K562 (cell line): Measurements from ENCODE around the gene CPN2.

Experiments
- BRF1 ChIP-seq: IDR thresholded peaks from 3 replicates; pipeline ENCODE4 v1.6.1; 2011; ENCODE audit warnings: borderline replicate concordance, mild to moderate bottlenecking; ENCODE audit not compliant: insufficient read length; ENCODE audit errors: extremely low read depth
- CBFB ChIP-seq: sonication (generic); formaldehyde crosslinking; IDR thresholded peaks from 2 replicates; pipeline ENCODE4 v1.4.0; 2020; ENCODE audit warnings: mild to moderate bottlenecking, missing genetic modification reagents
- CHD1 ChIP-seq: fragments of 200-600 bp; sonication (generic); IDR thresholded peaks from one replicate; pipeline ENCODE4 v1.6.1; 2012; ENCODE audit warnings: mild to moderate bottlenecking, moderate library complexity, low read length, inconsistent platforms
- DPF2 ChIP-seq: fragments of 450-650 bp; IDR thresholded peaks from 2 replicates; pipeline ENCODE4 v1.6.1; 2016
- HDAC2 ChIP-seq: fragments of 450-650 bp; IDR thresholded peaks from 2 replicates; pipeline ENCODE4 v1.6.1; 2016; ENCODE audit warnings: mild to moderate bottlenecking
- HNRNPL ChIP-seq: fragments of 200-400 bp; formaldehyde crosslinking; IDR thresholded peaks from 2 replicates; pipeline ENCODE4 v1.6.1; 2017; ENCODE audit warnings: low read depth, mild to moderate bottlenecking, low read length
- KDM1A ChIP-seq, 2 experiments: fragments of 450-650 bp; IDR thresholded peaks; 2 replicates each; pipeline ENCODE4 v1.6.1; 2016; ENCODE audit warnings: mild to moderate bottlenecking in 2 of 2
- MYC ChIP-seq, 2 experiments: fragments of 250-450 bp in 1 of 2; sonication (Bioruptor Pico) in 1 of 2; IDR thresholded peaks; 2 replicates each; pipeline versions ENCODE4 v1.5.1 to v1.6.1; 2012 to 2021; ENCODE audit warnings: low read depth in 2 of 2, borderline replicate concordance in 1 of 2, improper control_type of control experiment in 1 of 2, low read length in 1 of 2, mild to moderate bottlenecking in 1 of 2, moderate library complexity in 1 of 2
- POLR2AphosphoS2 ChIP-seq: IDR thresholded peaks from 2 replicates; pipeline ENCODE4 v1.6.1; 2012; ENCODE audit warnings: low read length, improper control_type of control experiment
- SAFB2 ChIP-seq: fragments of 200-400 bp; formaldehyde crosslinking; IDR thresholded peaks from 2 replicates; pipeline ENCODE4 v1.6.1; 2018; ENCODE audit warnings: borderline replicate concordance, low read length, low read depth, moderate library complexity; ENCODE audit not compliant: severe bottlenecking
- TF ChIP-seq, protein P1 (sequence below): fragments of 250-450 bp; sonication (Bioruptor Pico); IDR thresholded peaks from 2 replicates; pipeline ENCODE4 v1.4.0; 2020; ENCODE audit warnings: borderline replicate concordance

DNA sequence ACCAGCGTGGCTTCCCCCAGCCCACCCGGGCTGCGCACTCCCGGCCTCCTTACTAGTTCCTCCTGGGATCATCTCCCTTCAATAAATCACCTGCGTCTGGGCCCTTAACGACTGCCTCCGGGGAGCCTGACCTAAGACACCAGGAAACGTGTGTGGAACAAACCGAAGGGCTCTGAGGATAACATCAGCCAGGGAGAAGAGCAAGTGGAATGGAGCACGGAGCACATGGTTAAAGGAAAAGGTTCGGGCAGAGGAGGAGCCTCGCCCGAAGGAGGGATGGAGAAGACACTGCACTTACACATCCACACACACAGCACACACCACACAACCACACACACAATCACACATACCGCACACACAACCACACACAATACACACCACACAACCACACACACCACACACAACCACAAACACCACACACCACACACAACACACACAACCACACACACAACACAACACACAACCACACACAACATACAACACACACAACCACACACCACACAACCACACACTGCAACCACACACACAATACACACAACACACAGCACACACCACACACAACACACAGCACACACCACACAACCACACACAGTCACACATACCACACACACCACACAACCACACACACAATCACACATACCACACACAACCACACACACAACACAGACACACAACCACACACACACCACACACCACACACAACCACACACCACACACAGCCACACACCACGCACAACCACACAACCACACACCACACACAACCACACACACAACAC lies 24.7 kb downstream of the CPN2 start:
- TF ChIP-seq HNRNPL (no peak), POLR2AphosphoS2 (no peak), CHD1 (no peak), BRF1 (no peak), SAFB2 (no peak), CBFB (CRISPR knock-in tag) (peak; percentile 95), HDAC2 (0 out of 2 replicates have a peak, but pooled peaks have one; percentile 38), KDM1A (IDR thresholded peaks at IDR 0.05) (peak; percentile 48 to 68; a peak in 3 of 4 replicates), DPF2 (peak; percentile 80), MYC (IDR thresholded peaks at IDR 0.05; ENCODE audit: low read depth, low read length) (peak; percentile 62), MYC (CRISPR knock-in tag; IDR thresholded peaks at IDR 0.05; ENCODE audit: borderline replicate concordance, low read depth) (no peak)
- TF ChIP-seq, protein P1, sequence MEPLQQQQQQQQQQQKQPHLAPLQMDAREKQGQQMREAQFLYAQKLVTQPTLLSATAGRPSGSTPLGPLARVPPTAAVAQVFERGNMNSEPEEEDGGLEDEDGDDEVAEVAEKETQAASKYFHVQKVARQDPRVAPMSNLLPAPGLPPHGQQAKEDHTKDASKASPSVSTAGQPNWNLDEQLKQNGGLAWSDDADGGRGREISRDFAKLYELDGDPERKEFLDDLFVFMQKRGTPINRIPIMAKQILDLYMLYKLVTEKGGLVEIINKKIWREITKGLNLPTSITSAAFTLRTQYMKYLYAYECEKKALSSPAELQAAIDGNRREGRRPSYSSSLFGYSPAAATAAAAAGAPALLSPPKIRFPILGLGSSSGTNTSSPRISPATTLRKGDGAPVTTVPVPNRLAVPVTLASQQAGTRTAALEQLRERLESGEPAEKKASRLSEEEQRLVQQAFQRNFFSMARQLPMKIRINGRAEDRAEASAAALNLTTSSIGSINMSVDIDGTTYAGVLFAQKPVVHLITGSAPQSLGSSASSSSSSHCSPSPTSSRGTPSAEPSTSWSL (CRISPR knock-in tag), result no peak
